Loucy (cell line): Measurements from ENCODE around the gene ZNF860.

ENCODE experiments used
- H2AFZ ChIP-seq: fragments of 200-600 bp; sonication (generic); 2 replicates; pipeline ENCODE4 v1.6.0; 2016; ENCODE audit warnings: antibody characterized with exemption, mild to moderate bottlenecking, low read length, moderate library complexity
- H3F3A ChIP-seq: fragments of 200-600 bp; 2 replicates; pipeline ENCODE4 v1.6.0; 2016; ENCODE audit warnings: antibody characterized with exemption, low read depth, mild to moderate bottlenecking
- H3K27me3 ChIP-seq: fragments of 200-600 bp; sonication (generic); 2 replicates; pipeline ENCODE4 v1.6.1; 2014; ENCODE audit warnings: low read length, mild to moderate bottlenecking; ENCODE audit not compliant: insufficient read depth, poor library complexity, severe bottlenecking
- H3K36me3 ChIP-seq: fragments of 200-600 bp; sonication (generic); 2 replicates; pipeline ENCODE4 v1.6.1; 2016; ENCODE audit warnings: low read length; ENCODE audit not compliant: insufficient read depth
- H3K4me1 ChIP-seq: fragments of 200-600 bp; sonication (generic); 2 replicates; pipeline ENCODE4 v1.5.1; 2014; ENCODE audit warnings: low read length, mild to moderate bottlenecking; ENCODE audit not compliant: insufficient read depth, poor library complexity, severe bottlenecking
- H3K4me2 ChIP-seq: fragments of 200-600 bp; sonication (generic); 2 replicates; pipeline ENCODE4 v1.6.0; 2014; ENCODE audit warnings: antibody characterized with exemption, low read length, low read depth, mild to moderate bottlenecking; ENCODE audit not compliant: poor library complexity, severe bottlenecking
- H3K4me3 ChIP-seq: fragments of 200-600 bp; sonication (generic); 2 replicates; pipeline ENCODE4 v1.5.1; 2014; ENCODE audit warnings: low read length, mild to moderate bottlenecking, mixed read lengths; ENCODE audit not compliant: poor library complexity, severe bottlenecking
- H3K79me2 ChIP-seq: fragments of 200-600 bp; sonication (generic); 2 replicates; pipeline ENCODE4 v1.6.1; 2014; ENCODE audit warnings: low read length; ENCODE audit not compliant: insufficient read depth
- H3K9ac ChIP-seq: fragments of 200-600 bp; sonication (generic); 2 replicates; pipeline ENCODE4 v1.6.0; 2014; ENCODE audit warnings: mild to moderate bottlenecking, low read depth, low read length, moderate library complexity; ENCODE audit not compliant: poor library complexity, severe bottlenecking
- H3K9me2 ChIP-seq: fragments of 200-600 bp; sonication (generic); replicated peaks from 2 replicates; pipeline ENCODE4 v1.6.1; 2016; ENCODE audit warnings: low read depth, low read length, mixed read lengths
- H3K9me3 ChIP-seq: fragments of 200-600 bp; sonication (generic); 2 replicates; pipeline ENCODE4 v1.6.1; 2014; ENCODE audit warnings: mild to moderate bottlenecking, antibody characterized with exemption, low read length, low read depth; ENCODE audit not compliant: insufficient read depth
- H4K20me1 ChIP-seq: fragments of 200-600 bp; sonication (generic); 2 replicates; pipeline ENCODE4 v1.6.0; 2014; ENCODE audit warnings: antibody characterized with exemption, low read length, mild to moderate bottlenecking; ENCODE audit not compliant: insufficient read depth, poor library complexity, severe bottlenecking
- CTCF ChIP-seq: fragments of 200-600 bp; sonication (generic); conservative IDR thresholded peaks from 2 replicates; pipeline ENCODE4 v1.5.1; 2014; ENCODE audit warnings: mild to moderate bottlenecking, antibody characterized with exemption, low read length
- EZH2phosphoT487 ChIP-seq: fragments of 200-600 bp; IDR thresholded peaks from 2 replicates; pipeline ENCODE4 v1.6.1; 2018; ENCODE audit warnings: antibody characterized with exemption, mild to moderate bottlenecking, moderate library complexity, borderline replicate concordance

Gene ZNF860

GRCh38 chr3:31968369-31968926, 13.1 kb upstream of the ZNF860 start:
- no peak overlapping the region for H3K9ac ChIP-seq
- H3K27me3 ChIP-seq, result no peaks in the 10 kb centered on the region
- no peak for TF ChIP-seq EZH2phosphoT487
- TF ChIP-seq CTCF, result no peak
- no peak overlapping the region for H2AFZ ChIP-seq
- H3F3A ChIP-seq, result no peaks in the 10 kb centered on the region
- no peak overlapping the region for H3K4me3 ChIP-seq
- no peaks in the 10 kb centered on the region for H3K36me3 ChIP-seq
- H3K79me2 ChIP-seq, result no peaks in the 10 kb centered on the region
- no peaks in the 10 kb centered on the region for H3K9me2 ChIP-seq
- H4K20me1 ChIP-seq, result no peaks in the 10 kb centered on the region
- H3K4me2 ChIP-seq, result no peak overlapping the region
- no peaks in the 10 kb centered on the region for H3K9me3 ChIP-seq
- H3K4me1 ChIP-seq, result no peaks in the 10 kb centered on the region

- no peak overlapping the region for H3K4me2 ChIP-seq
- no peaks in the 10 kb centered on the region for H3K79me2 ChIP-seq
- TF ChIP-seq EZH2phosphoT487 (no peak), CTCF (no peak)
- no peak overlapping the region for H3K4me3 ChIP-seq
- no peaks in the 10 kb centered on the region for H3K36me3 ChIP-seq
- H3K4me1 ChIP-seq, result no peaks in the 10 kb centered on the region
- H2AFZ ChIP-seq, result no peak overlapping the region
- H4K20me1 ChIP-seq, result no peaks in the 10 kb centered on the region
- H3K9ac ChIP-seq, result no peak overlapping the region
- H3K9me2 ChIP-seq, result no peaks in the 10 kb centered on the region
- H3K9me3 ChIP-seq, result no peaks in the 10 kb centered on the region
- H3F3A ChIP-seq, result no peaks in the 10 kb centered on the region
- H3K27me3 ChIP-seq, result no peaks in the 10 kb centered on the region
Observed at GRCh38 chr3:31968927-31969418, 12.6 kb upstream of the ZNF860 start.

- H3K9ac ChIP-seq, result no peak overlapping the region
- no peak overlapping the region for H3K4me2 ChIP-seq
- TF ChIP-seq CTCF, result no peak
- no peak for TF ChIP-seq EZH2phosphoT487
- H3F3A ChIP-seq, result no peaks in the 10 kb centered on the region
- no peaks in the 10 kb centered on the region for H3K9me3 ChIP-seq
- H3K4me3 ChIP-seq, result no peak overlapping the region
- no peaks in the 10 kb centered on the region for H3K27me3 ChIP-seq
- no peaks in the 10 kb centered on the region for H3K36me3 ChIP-seq
- H3K4me1 ChIP-seq, result no peaks in the 10 kb centered on the region
- no peak overlapping the region for H2AFZ ChIP-seq
- H3K79me2 ChIP-seq, result no peaks in the 10 kb centered on the region
- H4K20me1 ChIP-seq, result no peaks in the 10 kb centered on the region
- no peaks in the 10 kb centered on the region for H3K9me2 ChIP-seq
Observed at GRCh38 chr3:31971607-31972006, 9.9 kb upstream of the ZNF860 start.
